Transverse colon (tissue), 4 donors: ENCODE results near the gene MLST8. TPM values are rescaled to one million over a fixed set of nuclear protein-coding genes. Genes with fewer than 3 reads are reported as not detected.

Experiments used
- DNase-seq: peaks from one replicate; pipeline ENCODE4 v3.0.0-alpha.2; 2019
- H3K27ac ChIP-seq, 4 donors: fragments of 200-600 bp; sonication (generic); 2 replicates each; pipeline ENCODE4 v1.5.1; 2016 to 2018; ENCODE audit warnings: inconsistent platforms in 4 of 4
- H3K27me3 ChIP-seq: fragments of 200-600 bp; sonication (generic); 2 replicates; pipeline ENCODE4 v1.5.1; 2017; ENCODE audit warnings: inconsistent platforms
- H3K36me3 ChIP-seq, 4 donors: fragments of 200-600 bp; sonication (generic); 2 replicates each; pipeline ENCODE4 v1.5.1; 2017 to 2019; ENCODE audit warnings: inconsistent platforms in 4 of 4
- H3K4me1 ChIP-seq, 4 donors: fragments of 200-600 bp; sonication (generic); 2 replicates each; pipeline ENCODE4 v1.5.1; 2017 to 2020; ENCODE audit warnings: inconsistent platforms in 4 of 4
- H3K4me3 ChIP-seq, 4 donors: fragments of 200-600 bp; sonication (generic); 1 replicate in 1 of 4; 2 replicates in 3 of 4; pipeline versions ENCODE4 v1.5.1 to v1.6.1; 2017 to 2019; ENCODE audit warnings: inconsistent platforms in 4 of 4
- H3K9me3 ChIP-seq, 2 donors: fragments of 200-600 bp; sonication (generic); 2 replicates each; pipeline ENCODE4 v1.5.1; 2017 to 2019; ENCODE audit warnings: inconsistent platforms in 2 of 2
- CTCF ChIP-seq, 5 experiments: fragments of 200-600 bp in 3 of 5; fragments of 450-650 bp in 2 of 5; sonication (generic) in 3 of 5; IDR thresholded peaks; 1 replicate in 2 of 5; 2 replicates in 3 of 5; pipeline ENCODE4 v1.5.1; 2016 to 2017; ENCODE audit warnings: antibody characterized with exemption in 5 of 5, inconsistent platforms in 3 of 5, mild to moderate bottlenecking in 2 of 5, moderate library complexity in 1 of 5
- EP300 ChIP-seq: sonication (generic); formaldehyde crosslinking; IDR thresholded peaks from one replicate; pipeline ENCODE4 v1.6.1; 2017; ENCODE audit warnings: antibody characterized with exemption, low read depth
- POLR2A ChIP-seq: fragments of 450-650 bp; IDR thresholded peaks from one replicate; pipeline ENCODE4 v1.6.1; 2016; ENCODE audit warnings: antibody characterized with exemption, mild to moderate bottlenecking, moderate library complexity
- POLR2AphosphoS5 ChIP-seq, 3 donors: sonication (generic); formaldehyde crosslinking; IDR thresholded peaks; one replicate each; pipeline ENCODE4 v1.6.1; 2016; ENCODE audit warnings: antibody characterized with exemption in 3 of 3
- WGBS, 2 donors: methylation state at CpG; one replicate each; pipeline ENCODE4 v1.1.5; 2018; ENCODE audit warnings: low coverage in 1 of 2; 5-methylcytosine and 5-hydroxymethylcytosine counted together
- in situ Hi-C, 4 donors: fragments of 200-750 bp; cut with MboI; loops; one replicate each; pipeline versions ENCODE4 v1.15.0 to v1.15.1; 2017; ENCODE audit warnings: low sequenced_read_pairs in 3 of 4, low pct_ligation_motif_present in 1 of 4, low pct_unique_long_range_greater_than_20kb in 1 of 4
- intact Hi-C: fragments of 100-400 bp; cut with DNase I; formaldehyde crosslinking; loops from one replicate; pipeline ENCODE4 v1.15.1; 2023; ENCODE audit warnings: low total_unique reads
- total RNA-seq, 4 donors: library from RNA; depleted of rRNA; stranded (reverse); fragments of >200 nt; gene quantifications; one replicate each; pipeline ENCODE4 v1.1.0, GENCODE V29; 2016

Gene MLST8
- total RNA-seq, 4 donors from 2014 or later = 50.8 to 81.8 (median 73.1) TPM

- intact Hi-C loops (no loop called here), in situ Hi-C loops (loop anchor here in 1 of 4 donors (25.0 kb wide), 1 partner anchor 325 kb away; the partner anchor contains the start of gene TBC1D24)
- Histone ChIP-seq H3K36me3 (no peaks in the 10 kb centered on the region), H3K4me1 (peaks cover 39 to 70% (median 66%) of the 10 kb centered on the region in 4 donors), H3K4me3 (no peak overlapping the region), H3K9me3 (no peaks in the 10 kb centered on the region), H3K27ac (peak overlapping the region; percentile 42 to 92 (median 90)), H3K27me3 (no peaks in the 10 kb centered on the region)
- 91% methylated on average over 10 of the region's 10 CpGs; no CpG with 5 or more reads in 1 of the 2 donors for WGBS, 2 donors
- TF ChIP-seq CTCF (IDR thresholded peaks at IDR 0.05) = no peak
- no peak for TF ChIP-seq EP300
- TF ChIP-seq POLR2A = no peak
- no peak for TF ChIP-seq POLR2AphosphoS5 (IDR thresholded peaks at IDR 0.05)
- no peak for DNase-seq
Observed at GRCh38 chr16:2161911-2162310, 43.3 kb upstream of the MLST8 start.

- WGBS, 2 donors = 61% methylated on average over 6 of the region's 13 CpGs; no CpG with 5 or more reads in 1 of the 2 donors
- DNase-seq = no peak
- H3K4me3 ChIP-seq = no peak overlapping the region
- intact Hi-C loops (no loop called here), in situ Hi-C loops (loop anchor here in 1 of 4 donors (25.0 kb wide), 1 partner anchor 325 kb away; the partner anchor contains the start of gene TBC1D24)
- H3K4me1 ChIP-seq = peaks cover 31 to 63% (median 58%) of the 10 kb centered on the region in 4 donors
- H3K27me3 ChIP-seq = no peaks in the 10 kb centered on the region
- H3K9me3 ChIP-seq = no peaks in the 10 kb centered on the region
- peak overlapping the region; percentile 53 to 89 (median 74) for H3K27ac ChIP-seq
- TF ChIP-seq EP300 (no peak), POLR2A (no peak), CTCF (IDR thresholded peaks at IDR 0.05) (no peak), POLR2AphosphoS5 (IDR thresholded peaks at IDR 0.05) (no peak)
- no peaks in the 10 kb centered on the region for H3K36me3 ChIP-seq
Observed at GRCh38 chr16:2162676-2163118, 42.6 kb upstream of the MLST8 start.

GRCh38 chr16:2163211-2163881 lies 41.9 kb upstream of the MLST8 start:
- no peak for TF ChIP-seq CTCF (IDR thresholded peaks at IDR 0.05)
- no peak for TF ChIP-seq EP300
- TF ChIP-seq POLR2A = peak; percentile 13
- peak in 2 of 3 donors; percentile 33 to 68 for TF ChIP-seq POLR2AphosphoS5 (IDR thresholded peaks at IDR 0.05)
- WGBS, 2 donors = 68% methylated on average over 26 of the region's 26 CpGs; no CpG with 5 or more reads in 1 of the 2 donors
- Histone ChIP-seq H3K4me3 (no peak overlapping the region), H3K36me3 (no peaks in the 10 kb centered on the region), H3K4me1 (peaks cover 25 to 56% (median 52%) of the 10 kb centered on the region in 4 donors), H3K9me3 (no peaks in the 10 kb centered on the region), H3K27ac (peak overlapping the region; percentile 53 to 89 (median 74)), H3K27me3 (no peaks in the 10 kb centered on the region)
- DNase-seq = peak; percentile 84
- in situ Hi-C loops = loop anchor here in 1 of 4 donors (25.0 kb wide), 1 partner anchor 324 kb away; the partner anchor contains the start of gene TBC1D24
- intact Hi-C loops = no loop called here

GRCh38 chr16:2165861-2166260 lies 39.4 kb upstream of the MLST8 start:
- no peak overlapping the region for H3K4me3 ChIP-seq
- H3K36me3 ChIP-seq = no peaks in the 10 kb centered on the region
- H3K27ac ChIP-seq = no peak overlapping the region
- in situ Hi-C loops (loop anchor here in 1 of 4 donors (25.0 kb wide), 1 partner anchor 321 kb away; the partner anchor contains the start of gene TBC1D24), intact Hi-C loops (no loop called here)
- H3K27me3 ChIP-seq = no peaks in the 10 kb centered on the region
- no peak for DNase-seq
- peaks cover 4 to 31% (median 27%) of the 10 kb centered on the region in 4 donors for H3K4me1 ChIP-seq
- H3K9me3 ChIP-seq = no peaks in the 10 kb centered on the region
- WGBS, 2 donors = 91% methylated on average over 12 of the region's 12 CpGs; no CpG with 5 or more reads in 1 of the 2 donors
- TF ChIP-seq POLR2AphosphoS5 (IDR thresholded peaks at IDR 0.05) = no peak
- no peak for TF ChIP-seq EP300
- TF ChIP-seq POLR2A = no peak
